ENCODE measurements around the gene PSME1.

PSME1 gene

DNA sequence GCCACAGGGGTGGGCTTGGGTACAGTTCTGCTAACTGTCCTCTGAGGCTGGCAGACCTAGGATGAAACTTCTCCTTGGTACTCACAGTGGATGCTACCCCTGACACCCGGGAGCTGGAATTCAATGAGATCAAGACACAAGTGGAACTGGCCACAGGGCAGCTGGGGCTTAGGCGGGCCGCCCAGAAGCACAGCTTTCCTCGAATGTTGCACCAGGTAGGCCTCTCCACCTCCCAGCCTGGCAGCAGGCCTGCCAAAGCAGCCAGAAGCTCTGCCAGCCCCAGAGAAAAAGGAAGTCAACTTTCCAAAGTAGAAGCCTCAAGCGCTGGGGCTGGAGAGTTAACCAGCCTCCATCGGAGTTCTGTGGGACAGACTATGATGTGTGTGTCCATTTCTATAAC is 18.8 kb upstream of the PSME1 start:
- TF ChIP-seq GABPA (IDR thresholded peaks at IDR 0.05; ENCODE audit: low read depth), result no peak
- no peak for TF ChIP-seq POLR2AphosphoS5 (IDR thresholded peaks at IDR 0.05; ENCODE audit: low read depth)
- TF ChIP-seq, protein P1, sequence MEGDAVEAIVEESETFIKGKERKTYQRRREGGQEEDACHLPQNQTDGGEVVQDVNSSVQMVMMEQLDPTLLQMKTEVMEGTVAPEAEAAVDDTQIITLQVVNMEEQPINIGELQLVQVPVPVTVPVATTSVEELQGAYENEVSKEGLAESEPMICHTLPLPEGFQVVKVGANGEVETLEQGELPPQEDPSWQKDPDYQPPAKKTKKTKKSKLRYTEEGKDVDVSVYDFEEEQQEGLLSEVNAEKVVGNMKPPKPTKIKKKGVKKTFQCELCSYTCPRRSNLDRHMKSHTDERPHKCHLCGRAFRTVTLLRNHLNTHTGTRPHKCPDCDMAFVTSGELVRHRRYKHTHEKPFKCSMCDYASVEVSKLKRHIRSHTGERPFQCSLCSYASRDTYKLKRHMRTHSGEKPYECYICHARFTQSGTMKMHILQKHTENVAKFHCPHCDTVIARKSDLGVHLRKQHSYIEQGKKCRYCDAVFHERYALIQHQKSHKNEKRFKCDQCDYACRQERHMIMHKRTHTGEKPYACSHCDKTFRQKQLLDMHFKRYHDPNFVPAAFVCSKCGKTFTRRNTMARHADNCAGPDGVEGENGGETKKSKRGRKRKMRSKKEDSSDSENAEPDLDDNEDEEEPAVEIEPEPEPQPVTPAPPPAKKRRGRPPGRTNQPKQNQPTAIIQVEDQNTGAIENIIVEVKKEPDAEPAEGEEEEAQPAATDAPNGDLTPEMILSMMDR (IDR thresholded peaks at IDR 0.05; ENCODE audit: insufficient read depth, low read length), result no peak
- TF ChIP-seq, protein P2, sequence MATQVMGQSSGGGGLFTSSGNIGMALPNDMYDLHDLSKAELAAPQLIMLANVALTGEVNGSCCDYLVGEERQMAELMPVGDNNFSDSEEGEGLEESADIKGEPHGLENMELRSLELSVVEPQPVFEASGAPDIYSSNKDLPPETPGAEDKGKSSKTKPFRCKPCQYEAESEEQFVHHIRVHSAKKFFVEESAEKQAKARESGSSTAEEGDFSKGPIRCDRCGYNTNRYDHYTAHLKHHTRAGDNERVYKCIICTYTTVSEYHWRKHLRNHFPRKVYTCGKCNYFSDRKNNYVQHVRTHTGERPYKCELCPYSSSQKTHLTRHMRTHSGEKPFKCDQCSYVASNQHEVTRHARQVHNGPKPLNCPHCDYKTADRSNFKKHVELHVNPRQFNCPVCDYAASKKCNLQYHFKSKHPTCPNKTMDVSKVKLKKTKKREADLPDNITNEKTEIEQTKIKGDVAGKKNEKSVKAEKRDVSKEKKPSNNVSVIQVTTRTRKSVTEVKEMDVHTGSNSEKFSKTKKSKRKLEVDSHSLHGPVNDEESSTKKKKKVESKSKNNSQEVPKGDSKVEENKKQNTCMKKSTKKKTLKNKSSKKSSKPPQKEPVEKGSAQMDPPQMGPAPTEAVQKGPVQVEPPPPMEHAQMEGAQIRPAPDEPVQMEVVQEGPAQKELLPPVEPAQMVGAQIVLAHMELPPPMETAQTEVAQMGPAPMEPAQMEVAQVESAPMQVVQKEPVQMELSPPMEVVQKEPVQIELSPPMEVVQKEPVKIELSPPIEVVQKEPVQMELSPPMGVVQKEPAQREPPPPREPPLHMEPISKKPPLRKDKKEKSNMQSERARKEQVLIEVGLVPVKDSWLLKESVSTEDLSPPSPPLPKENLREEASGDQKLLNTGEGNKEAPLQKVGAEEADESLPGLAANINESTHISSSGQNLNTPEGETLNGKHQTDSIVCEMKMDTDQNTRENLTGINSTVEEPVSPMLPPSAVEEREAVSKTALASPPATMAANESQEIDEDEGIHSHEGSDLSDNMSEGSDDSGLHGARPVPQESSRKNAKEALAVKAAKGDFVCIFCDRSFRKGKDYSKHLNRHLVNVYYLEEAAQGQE (IDR thresholded peaks at IDR 0.05; ENCODE audit: insufficient replicate concordance, low read depth), result no peak
- TF ChIP-seq SPI1 (IDR thresholded peaks at IDR 0.05; ENCODE audit: borderline replicate concordance, low read depth), result peak; percentile 50; the same call in 1 of the 2 replicates
- no peaks in the 10 kb centered on the region for H3K27me3 ChIP-seq (ENCODE audit: insufficient read depth, poor library complexity, severe bottlenecking)
- no peak overlapping the region for H3K4me3 ChIP-seq (replicated peaks; ENCODE audit: insufficient read depth, low read length)
- DNase-seq (ENCODE audit: low read depth in 1 of 2, low spot score in 1 of 2), result peak in 1 of 2 experiments; percentile 9
- no peak overlapping the region for H3K27ac ChIP-seq (replicated peaks)

DNA sequence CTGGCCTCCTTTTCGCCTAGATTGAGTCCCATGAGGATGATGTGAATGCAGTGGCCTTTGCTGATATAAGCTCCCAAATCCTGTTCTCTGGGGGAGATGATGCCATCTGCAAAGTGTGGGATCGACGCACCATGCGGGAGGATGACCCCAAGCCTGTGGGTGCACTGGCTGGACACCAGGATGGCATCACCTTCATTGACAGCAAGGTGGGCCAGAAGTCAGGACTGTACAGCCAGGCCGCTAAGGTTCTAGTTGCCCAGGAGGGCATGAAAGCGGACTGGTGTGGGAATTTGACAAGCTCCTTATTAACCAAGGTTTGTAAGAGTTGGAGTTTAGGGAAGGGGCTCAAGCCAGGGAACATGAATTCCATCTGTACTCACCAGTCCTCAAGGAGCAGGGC is 16.3 kb upstream of the PSME1 start:
- Histone ChIP-seq H3K27me3 (ENCODE audit: insufficient read depth, poor library complexity, severe bottlenecking) (no peaks in the 10 kb centered on the region), H3K4me3 (replicated peaks; ENCODE audit: insufficient read depth, low read length) (no peak overlapping the region), H3K27ac (replicated peaks) (no peak overlapping the region)
- DNase-seq (ENCODE audit: low read depth in 1 of 2, low spot score in 1 of 2), result no peak
- TF ChIP-seq, protein P2 (IDR thresholded peaks at IDR 0.05; ENCODE audit: insufficient replicate concordance, low read depth), result no peak
- TF ChIP-seq POLR2AphosphoS5 (IDR thresholded peaks at IDR 0.05; ENCODE audit: low read depth), result no peak
- TF ChIP-seq, protein P1 (IDR thresholded peaks at IDR 0.05; ENCODE audit: insufficient read depth, low read length), result no peak
- TF ChIP-seq GABPA (IDR thresholded peaks at IDR 0.05; ENCODE audit: low read depth), result no peak
- TF ChIP-seq SPI1 (IDR thresholded peaks at IDR 0.05; ENCODE audit: borderline replicate concordance, low read depth), result no peak

DNA sequence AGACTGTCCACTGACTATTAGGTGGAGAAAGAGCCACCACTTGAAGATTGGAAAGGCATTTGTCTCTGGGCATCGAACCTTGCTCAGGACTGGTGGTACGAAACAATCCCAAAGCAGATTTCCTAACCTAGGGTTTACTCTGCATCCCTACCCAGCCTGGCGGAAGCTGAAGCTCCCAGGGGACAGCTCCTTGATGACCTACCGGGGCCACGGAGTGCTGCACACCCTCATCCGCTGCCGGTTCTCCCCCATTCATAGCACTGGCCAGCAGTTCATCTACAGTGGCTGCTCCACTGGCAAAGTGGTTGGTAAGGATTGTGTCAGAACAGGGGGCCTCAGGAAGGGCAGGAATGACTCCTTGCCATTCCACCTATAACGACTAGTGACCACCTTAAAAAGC is 14.8 kb upstream of the PSME1 start:
- TF ChIP-seq SPI1 (IDR thresholded peaks at IDR 0.05; ENCODE audit: borderline replicate concordance, low read depth), result no peak
- TF ChIP-seq, protein P1 (IDR thresholded peaks at IDR 0.05; ENCODE audit: insufficient read depth, low read length), result no peak
- TF ChIP-seq GABPA (IDR thresholded peaks at IDR 0.05; ENCODE audit: low read depth), result no peak
- TF ChIP-seq, protein P2 (IDR thresholded peaks at IDR 0.05; ENCODE audit: insufficient replicate concordance, low read depth), result no peak
- TF ChIP-seq POLR2AphosphoS5 (IDR thresholded peaks at IDR 0.05; ENCODE audit: low read depth), result no peak
- no peak overlapping the region for H3K27ac ChIP-seq (replicated peaks)
- no peaks in the 10 kb centered on the region for H3K27me3 ChIP-seq (ENCODE audit: insufficient read depth, poor library complexity, severe bottlenecking)
- H3K4me3 ChIP-seq (replicated peaks; ENCODE audit: insufficient read depth, low read length), result no peak overlapping the region
- no peak for DNase-seq (ENCODE audit: low read depth in 1 of 2, low spot score in 1 of 2)
